Upper lobe of right lung (tissue), 1 donor: ENCODE data around the gene OR2W3. TPM values are rescaled to one million over a fixed set of nuclear protein-coding genes. Genes with fewer than 3 reads are reported as not detected.

ENCODE experiments used
- ATAC-seq: fragments of 200-7000 bp; cut with Tn5 transposase; one replicate; pipeline ENCODE4 v1.9.1; 2020; ENCODE audit warnings: mild to moderate bottlenecking, moderate library complexity
- DNase-seq: peaks from one replicate; pipeline ENCODE4 v3.0.0-alpha.2; 2020
- H3K27ac ChIP-seq: fragments of 200-600 bp; one replicate; pipeline ENCODE4 v1.8.0; 2022
- H3K27me3 ChIP-seq: fragments of 200-600 bp; one replicate; pipeline ENCODE4 v1.8.0; 2022; ENCODE audit warnings: mild to moderate bottlenecking
- H3K36me3 ChIP-seq: fragments of 200-600 bp; one replicate; pipeline ENCODE4 v1.8.0; 2022
- H3K4me1 ChIP-seq: fragments of 200-600 bp; one replicate; pipeline ENCODE4 v1.8.0; 2022
- H3K4me3 ChIP-seq: fragments of 200-600 bp; one replicate; pipeline ENCODE4 v1.8.0; 2022; ENCODE audit warnings: mild to moderate bottlenecking
- H3K9me3 ChIP-seq: fragments of 200-600 bp; one replicate; pipeline ENCODE4 v1.8.0; 2022
- intact Hi-C: fragments of 100-400 bp; cut with DNase I; formaldehyde crosslinking; loops from one replicate; pipeline ENCODE4 v1.11.0; 2022
- total RNA-seq: library from RNA; stranded (reverse); fragmentation: NEBNext Ultra II Directional; extraction: Animal tissue kit (Norgen Biotek cat#: 25700); gene quantifications from one replicate; pipeline ENCODE4 v1.2.1, GENCODE V29; 2021
- TF ChIP-seq, protein P1 (sequence below): fragments of 200-600 bp; IDR thresholded peaks from one replicate; pipeline ENCODE4 v1.8.0; 2022; ENCODE audit warnings: antibody characterized with exemption
- donor health status: DM: no; HTN: yes; CAD: no; lungs with severe emphysema.

The OR2W3 gene
- total RNA-seq, 1 donor from 2014 or later, result 1.6 TPM

DNA sequence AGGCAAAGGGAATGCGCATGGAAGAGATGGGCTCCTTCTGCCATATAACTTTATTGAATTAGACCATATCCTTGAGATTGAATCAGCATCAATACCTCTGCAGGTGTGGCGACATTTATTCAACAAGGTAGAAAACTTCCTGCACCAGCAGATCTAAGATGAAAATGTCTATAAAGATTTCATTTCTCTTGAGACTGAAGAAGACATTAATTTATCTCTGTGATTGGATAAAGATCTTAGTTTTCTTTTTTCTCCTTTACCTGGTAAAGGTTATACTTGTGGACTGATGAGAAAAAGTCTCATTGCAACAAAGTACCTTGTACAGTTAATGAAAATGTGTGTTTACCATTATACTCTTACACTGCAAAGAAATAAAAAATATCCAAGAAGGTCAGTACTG, 24.6 kb downstream of the OR2W3 start, which contains the start of gene OR2T8:
Gene OR2T8, plus strand, starts transcription at position 301 of the 400 bp plus-strand sequence. CDS start 766 bp downstream, outside the sequence.
- Histone ChIP-seq H3K36me3 (no peaks in the 10 kb centered on the region), H3K9me3 (no peaks in the 10 kb centered on the region), H3K4me3 (no peak within 1 kb of the TSS), H3K27me3 (no peaks in the 10 kb centered on the region), H3K4me1 (no peaks in the 10 kb centered on the region), H3K27ac (no peak within 1 kb of the TSS)
- TF ChIP-seq, protein P1, sequence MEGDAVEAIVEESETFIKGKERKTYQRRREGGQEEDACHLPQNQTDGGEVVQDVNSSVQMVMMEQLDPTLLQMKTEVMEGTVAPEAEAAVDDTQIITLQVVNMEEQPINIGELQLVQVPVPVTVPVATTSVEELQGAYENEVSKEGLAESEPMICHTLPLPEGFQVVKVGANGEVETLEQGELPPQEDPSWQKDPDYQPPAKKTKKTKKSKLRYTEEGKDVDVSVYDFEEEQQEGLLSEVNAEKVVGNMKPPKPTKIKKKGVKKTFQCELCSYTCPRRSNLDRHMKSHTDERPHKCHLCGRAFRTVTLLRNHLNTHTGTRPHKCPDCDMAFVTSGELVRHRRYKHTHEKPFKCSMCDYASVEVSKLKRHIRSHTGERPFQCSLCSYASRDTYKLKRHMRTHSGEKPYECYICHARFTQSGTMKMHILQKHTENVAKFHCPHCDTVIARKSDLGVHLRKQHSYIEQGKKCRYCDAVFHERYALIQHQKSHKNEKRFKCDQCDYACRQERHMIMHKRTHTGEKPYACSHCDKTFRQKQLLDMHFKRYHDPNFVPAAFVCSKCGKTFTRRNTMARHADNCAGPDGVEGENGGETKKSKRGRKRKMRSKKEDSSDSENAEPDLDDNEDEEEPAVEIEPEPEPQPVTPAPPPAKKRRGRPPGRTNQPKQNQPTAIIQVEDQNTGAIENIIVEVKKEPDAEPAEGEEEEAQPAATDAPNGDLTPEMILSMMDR, result no peak
- intact Hi-C loops, result no loop called here
- DNase-seq (no peak), ATAC-seq (no peak)

DNA sequence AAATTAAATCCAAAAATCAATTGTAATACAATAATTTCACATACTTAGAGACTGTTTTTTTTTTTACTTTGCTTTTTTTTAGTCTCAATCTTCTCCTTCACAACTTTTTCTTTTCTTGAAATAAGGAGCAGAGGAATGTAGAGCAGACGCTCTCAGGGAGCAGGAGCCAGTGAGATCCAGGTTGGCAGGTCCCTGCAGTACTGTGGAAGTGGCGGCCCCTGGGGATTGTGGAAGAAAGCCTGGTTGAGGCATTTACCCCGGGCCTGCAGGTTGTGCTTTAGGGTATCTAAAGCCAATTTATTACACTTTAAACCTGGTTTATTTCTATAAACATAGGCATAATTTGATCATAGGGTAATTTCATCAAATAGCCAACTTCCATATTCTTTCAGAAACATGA, 28.6 kb downstream of the OR2W3 start:
- Histone ChIP-seq H3K27me3 (no peaks in the 10 kb centered on the region), H3K4me1 (no peaks in the 10 kb centered on the region), H3K4me3 (no peak overlapping the region), H3K36me3 (no peaks in the 10 kb centered on the region), H3K27ac (no peak overlapping the region), H3K9me3 (no peaks in the 10 kb centered on the region)
- intact Hi-C loops, result no loop called here
- DNase-seq (no peak), ATAC-seq (no peak)
- TF ChIP-seq, protein P1, result no peak

DNA sequence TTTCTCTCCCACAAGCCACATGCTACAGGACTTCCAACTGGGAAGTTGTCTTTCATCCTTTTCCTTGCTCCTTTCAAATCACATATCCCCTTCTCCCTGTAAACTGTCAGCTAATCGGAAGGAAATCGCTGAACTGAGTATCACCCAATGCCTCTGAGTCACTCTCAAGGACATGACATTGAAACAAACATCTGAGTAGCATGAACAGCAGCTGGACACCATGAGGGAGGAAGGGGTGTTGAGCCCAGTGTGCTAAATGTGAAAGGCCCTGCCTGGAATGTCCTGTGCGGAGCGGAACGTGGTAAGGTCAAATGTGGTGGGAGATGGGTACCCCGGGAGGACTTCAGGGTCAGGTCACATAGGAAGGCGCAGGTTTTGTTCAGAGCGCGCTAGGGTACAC, 29.5 kb downstream of the OR2W3 start, which contains the start of gene OR2AJ1:
Gene OR2AJ1, plus strand, starts transcription at position 22 of the 400 bp plus-strand sequence. CDS start 8,880 bp downstream, outside the sequence.
- DNase-seq (no peak), ATAC-seq (no peak)
- no peaks in the 10 kb centered on the region for H3K4me1 ChIP-seq
- no peak within 1 kb of the TSS for H3K4me3 ChIP-seq
- intact Hi-C loops, result no loop called here
- TF ChIP-seq, protein P1, result no peak
- no peak within 1 kb of the TSS for H3K27ac ChIP-seq
- no peaks in the 10 kb centered on the region for H3K9me3 ChIP-seq
- no peaks in the 10 kb centered on the region for H3K36me3 ChIP-seq
- H3K27me3 ChIP-seq, result no peaks in the 10 kb centered on the region

DNA sequence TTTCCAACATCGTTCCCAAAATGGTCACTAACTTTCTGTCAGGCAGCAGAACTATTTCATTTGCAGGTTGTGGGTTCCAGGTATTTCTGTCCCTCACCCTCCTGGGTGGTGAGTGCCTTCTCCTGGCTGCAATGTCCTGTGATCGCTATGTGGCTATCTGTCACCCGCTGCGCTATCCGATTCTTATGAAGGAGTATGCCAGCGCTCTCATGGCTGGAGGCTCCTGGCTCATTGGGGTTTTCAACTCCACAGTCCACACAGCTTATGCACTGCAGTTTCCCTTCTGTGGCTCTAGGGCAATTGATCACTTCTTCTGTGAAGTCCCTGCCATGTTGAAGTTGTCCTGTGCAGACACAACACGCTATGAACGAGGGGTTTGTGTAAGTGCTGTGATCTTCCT, 38.6 kb downstream of the OR2W3 start:
- Histone ChIP-seq H3K4me3 (no peak overlapping the region), H3K27ac (no peak overlapping the region), H3K27me3 (no peaks in the 10 kb centered on the region), H3K36me3 (no peaks in the 10 kb centered on the region), H3K9me3 (no peaks in the 10 kb centered on the region), H3K4me1 (no peaks in the 10 kb centered on the region)
- DNase-seq (no peak), ATAC-seq (no peak)
- intact Hi-C loops, result no loop called here
- TF ChIP-seq, protein P1, result no peak

DNA sequence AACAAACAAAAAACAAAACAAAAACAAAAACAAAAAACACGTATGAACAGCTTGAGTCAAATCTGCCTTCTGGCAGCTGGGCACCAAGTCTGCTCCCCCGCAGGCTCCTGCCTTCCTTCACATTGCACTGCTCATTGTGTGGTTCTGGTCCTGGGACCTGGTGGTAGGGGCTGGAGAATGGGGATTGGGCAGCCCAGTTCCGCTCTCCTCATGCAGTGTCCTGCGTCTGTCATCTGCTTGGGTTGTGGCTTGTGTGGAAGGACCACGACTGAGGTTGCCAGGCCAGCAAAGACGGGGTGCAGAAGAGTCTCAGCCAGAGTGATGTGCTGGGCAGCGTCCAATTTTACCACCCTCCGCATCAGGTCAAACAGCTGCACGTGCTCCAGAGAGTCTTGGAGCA, 40.4 kb downstream of the OR2W3 start:
- intact Hi-C loops, result no loop called here
- no peak for ATAC-seq
- TF ChIP-seq, protein P1, result no peak
- no peaks in the 10 kb centered on the region for H3K36me3 ChIP-seq
- H3K27me3 ChIP-seq, result no peaks in the 10 kb centered on the region
- H3K27ac ChIP-seq, result no peak overlapping the region
- H3K4me1 ChIP-seq, result no peaks in the 10 kb centered on the region
- no peak overlapping the region for H3K4me3 ChIP-seq
- no peaks in the 10 kb centered on the region for H3K9me3 ChIP-seq
- DNase-seq, result no peak

DNA sequence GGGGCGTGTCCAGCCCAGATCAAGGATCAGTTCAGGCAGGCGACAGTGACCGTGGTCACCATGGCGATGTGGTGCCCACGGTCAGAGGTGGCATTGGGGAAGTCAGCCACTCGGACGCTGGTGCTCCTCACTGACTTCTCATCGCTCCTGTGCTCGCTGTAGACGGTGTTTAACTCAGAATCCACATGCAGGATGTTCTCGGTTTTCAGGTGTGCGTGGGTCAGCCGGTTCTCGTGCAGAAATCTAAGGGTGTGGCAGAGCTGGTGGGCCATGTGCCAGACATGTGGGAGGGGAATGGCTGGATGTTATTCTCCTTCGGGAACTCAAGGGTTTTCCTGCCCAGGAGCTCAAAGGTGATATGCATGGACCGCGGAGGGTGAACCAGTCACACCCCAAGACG, 41.0 kb downstream of the OR2W3 start:
- Histone ChIP-seq H3K4me3 (no peak overlapping the region), H3K27ac (no peak overlapping the region), H3K4me1 (no peaks in the 10 kb centered on the region), H3K27me3 (no peaks in the 10 kb centered on the region), H3K9me3 (no peaks in the 10 kb centered on the region), H3K36me3 (no peaks in the 10 kb centered on the region)
- ATAC-seq (no peak), DNase-seq (no peak)
- TF ChIP-seq, protein P1, result no peak
- intact Hi-C loops, result no loop called here
